HG03457 (cell line): Measurements from ENCODE around the gene PDE1C.
"Not testable (repeated sequence)": the region's sequence is repeated elsewhere in the genome, so short reads cannot be mapped to it uniquely, and the experiment has no call there.

Source experiments
- ATAC-seq: cut with Tn5 transposase; IDR thresholded peaks from one replicate; pipeline ENCODE4 v1.9.1; 2021; ENCODE audit warnings: moderate number of reproducible peaks; ENCODE audit not compliant: unreplicated experiment

Gene PDE1C

DNA sequence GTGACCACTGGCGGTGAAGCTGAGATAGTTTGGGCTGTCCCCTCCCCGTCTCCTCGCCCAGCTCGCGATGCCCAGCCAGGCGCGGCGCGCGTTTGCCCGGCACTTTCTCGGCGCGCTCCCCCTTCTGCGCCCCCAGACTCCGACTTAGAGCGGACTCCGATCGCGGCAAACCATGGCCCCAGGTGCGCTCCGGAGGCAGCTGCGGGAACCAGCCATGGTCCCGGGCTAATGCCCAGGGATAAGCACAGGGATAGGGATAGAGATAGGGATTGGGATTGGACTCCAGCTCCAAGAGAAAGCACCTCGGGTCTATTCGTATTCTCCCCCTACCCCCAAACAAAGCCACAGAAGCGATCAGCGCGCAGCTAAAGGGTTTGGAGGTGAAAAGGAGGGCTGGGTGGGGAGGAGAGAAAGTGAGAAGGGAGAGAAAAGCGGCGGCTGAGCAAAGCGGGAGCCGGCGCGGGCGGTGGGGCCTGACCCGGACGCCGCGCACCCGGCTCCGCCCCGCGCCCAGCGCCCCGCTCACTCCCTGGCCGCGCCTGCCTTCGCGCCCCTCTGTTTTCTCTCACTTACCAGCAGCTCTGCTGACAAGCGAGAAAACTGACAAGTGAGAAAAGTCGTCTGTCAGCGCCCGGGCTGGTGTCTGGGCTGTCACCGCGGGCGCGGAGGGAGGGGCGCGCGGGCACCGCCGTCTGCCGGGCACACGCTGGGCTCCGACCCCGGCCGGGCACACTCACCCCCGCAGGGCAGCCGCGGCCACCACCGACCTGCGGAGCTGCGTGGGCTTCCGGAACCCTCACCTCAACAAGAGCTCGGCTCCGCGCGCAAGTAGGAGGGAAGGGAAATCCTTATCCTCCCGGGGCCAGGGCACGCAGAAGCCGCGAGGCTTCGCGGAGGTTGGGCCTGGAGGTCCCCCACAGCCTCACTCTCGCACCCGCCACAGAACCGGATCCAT is at the start of gene PDE1C:
Gene PDE1C (minus strand): TSS at position 2 of the 955 bp plus-strand sequence.
- no peak for ATAC-seq

DNA sequence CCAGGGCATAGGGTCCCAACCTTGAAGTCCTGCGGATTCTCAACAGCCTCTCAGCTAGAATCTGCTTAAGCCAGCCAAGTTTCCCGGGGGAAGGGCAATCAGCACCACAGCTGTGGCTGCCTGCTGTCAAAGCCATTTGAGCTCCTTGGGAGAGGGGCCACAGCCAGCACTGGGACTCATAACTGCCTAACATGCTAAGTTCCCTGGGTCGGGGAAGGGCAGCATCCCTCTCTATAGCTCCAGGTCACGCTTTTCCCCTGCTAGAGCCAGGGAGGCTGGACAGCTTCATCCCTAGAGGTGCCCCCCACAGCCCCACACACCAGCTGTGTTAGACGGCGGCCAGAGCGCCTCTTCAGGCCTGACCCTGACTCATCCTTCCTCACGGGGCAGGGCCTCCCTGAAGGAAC is 49.6 kb upstream of the PDE1C start:
- no peak for ATAC-seq

DNA sequence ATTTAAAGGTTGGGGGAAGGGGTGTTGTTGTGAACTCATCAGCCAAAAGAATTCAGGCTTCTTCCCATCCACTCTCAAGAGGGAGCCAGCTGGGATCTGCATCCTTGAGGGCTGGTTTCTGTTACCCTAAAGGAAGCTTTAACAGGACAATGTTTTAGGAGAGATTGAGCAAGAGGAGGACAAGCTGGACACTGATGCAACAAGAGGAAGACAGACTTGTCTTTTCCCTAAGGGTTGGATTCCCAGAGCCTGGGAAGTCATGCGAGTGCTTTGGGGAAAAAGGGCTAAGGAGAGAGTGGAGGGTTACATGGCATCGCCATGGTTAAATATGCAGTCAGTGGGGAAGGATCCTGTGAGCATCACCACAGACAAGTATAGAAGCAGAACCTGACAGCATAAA is 47.6 kb upstream of the PDE1C start:
- ATAC-seq, result no peak

DNA sequence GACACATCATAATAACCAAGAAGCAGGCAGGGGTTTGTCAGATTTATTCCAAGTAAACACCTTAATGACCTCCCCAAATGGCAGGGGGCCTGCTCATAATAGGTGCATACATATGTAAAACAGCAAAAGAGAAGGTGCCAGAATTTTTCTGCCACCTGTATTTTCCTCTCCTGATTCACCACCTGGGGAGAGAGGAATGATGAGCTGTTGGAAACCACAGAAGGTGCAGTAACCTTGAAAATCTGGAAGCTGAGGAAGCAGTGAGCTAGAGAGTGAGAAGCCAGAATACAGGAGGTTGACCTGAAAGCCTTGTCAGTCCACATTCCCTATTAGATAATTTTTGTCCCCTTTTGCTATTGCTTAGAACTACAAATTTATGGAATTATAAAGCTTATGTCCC is 46.2 kb upstream of the PDE1C start:
- ATAC-seq, result no peak

DNA sequence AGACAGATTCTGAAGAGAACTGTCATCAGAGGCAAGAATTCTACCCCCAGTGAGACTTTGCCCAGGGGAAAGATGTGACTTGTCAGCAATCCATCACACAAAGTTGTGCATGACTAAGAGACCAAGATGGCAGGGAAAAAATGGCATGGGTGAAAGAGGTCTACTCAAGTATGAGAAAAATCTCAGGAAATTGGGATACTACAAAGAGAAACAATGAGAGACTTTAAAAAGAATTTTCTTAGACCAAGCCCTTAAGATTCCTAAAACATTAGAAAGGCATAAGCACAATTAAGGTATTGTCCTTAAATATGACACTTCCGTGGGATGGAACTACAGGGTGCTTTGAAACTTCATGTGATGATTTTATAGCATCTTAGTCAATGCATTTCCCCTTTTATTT is 45.6 kb upstream of the PDE1C start:
- no peak for ATAC-seq

DNA sequence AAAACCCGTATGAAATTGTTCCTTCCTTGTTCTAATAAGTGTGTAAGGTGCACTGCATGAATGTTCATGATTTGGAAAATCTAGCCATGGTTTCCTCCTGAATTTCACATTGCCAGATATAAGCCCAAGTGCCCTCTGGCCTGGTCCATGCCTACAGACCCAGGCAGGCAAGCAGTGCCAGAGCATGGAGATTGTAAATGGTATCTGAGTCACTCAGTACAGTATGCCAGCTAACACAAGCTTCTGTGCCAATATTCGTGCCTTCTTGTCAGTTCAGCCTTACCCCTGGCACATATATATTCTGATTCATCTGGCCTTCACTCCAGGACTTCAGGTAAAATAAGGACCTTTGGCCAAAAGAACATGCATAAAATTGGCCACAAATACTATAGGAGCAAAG is 38.4 kb upstream of the PDE1C start:
- ATAC-seq, result no peak

DNA sequence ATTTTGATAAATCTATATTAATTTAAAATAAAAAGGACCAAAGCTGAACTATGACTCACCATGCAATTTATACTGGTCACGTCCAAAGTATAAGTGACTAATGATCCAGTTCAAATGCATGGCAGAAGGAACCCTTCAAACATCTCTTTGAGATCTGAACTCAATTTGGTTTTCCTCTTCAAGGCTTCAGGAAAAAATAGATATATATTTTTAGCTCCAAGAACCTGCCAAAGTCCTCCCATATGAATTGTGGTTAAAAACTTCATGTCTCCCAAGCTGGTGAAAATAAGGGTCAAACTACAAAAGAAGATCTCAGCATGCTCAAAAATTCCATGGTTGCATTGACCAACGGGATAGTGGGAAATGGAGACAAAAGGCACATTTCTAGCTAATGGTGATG is 34.6 kb upstream of the PDE1C start:
- ATAC-seq, result no peak

DNA sequence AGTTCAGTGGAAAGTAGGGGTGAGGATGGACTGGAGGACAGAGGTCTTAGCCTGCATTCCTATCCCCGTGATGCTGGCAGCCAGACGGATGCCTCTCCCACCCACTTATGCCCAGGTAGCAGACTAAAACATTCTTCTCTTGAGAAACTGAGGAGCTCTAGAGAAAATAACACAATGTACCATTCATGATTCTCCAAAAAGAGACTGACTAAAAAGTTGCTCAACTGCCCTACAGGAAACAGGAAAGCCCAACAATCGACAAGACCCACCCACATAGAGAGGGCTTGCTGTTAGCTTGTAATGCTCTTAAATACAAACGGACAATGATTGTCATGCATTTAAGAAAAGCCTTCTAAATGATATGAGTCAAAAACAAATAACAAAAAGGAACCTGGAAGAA is 33.2 kb upstream of the PDE1C start:
- ATAC-seq, result no peak

DNA sequence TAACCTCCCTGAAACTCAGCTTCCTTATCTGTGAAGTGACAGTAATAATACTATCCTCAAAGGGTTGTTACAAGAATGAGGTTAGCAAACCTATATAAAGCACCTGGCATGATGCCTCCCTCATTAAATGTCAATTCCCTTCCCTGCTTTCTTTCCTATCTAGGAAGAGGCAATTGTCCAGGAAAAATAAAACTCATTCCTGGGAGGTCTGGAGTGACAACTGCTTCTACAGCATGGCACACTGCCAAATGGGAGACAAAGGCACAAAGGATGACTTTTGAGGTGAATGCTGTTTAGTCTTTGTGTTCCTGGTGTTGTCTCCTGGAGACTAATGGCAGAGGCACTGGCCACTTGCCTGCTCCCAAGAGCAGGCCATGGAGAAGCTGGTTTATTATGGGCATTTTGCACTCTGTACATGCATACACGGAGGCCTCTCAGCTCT is 32.2 kb upstream of the PDE1C start:
- no peak for ATAC-seq

DNA sequence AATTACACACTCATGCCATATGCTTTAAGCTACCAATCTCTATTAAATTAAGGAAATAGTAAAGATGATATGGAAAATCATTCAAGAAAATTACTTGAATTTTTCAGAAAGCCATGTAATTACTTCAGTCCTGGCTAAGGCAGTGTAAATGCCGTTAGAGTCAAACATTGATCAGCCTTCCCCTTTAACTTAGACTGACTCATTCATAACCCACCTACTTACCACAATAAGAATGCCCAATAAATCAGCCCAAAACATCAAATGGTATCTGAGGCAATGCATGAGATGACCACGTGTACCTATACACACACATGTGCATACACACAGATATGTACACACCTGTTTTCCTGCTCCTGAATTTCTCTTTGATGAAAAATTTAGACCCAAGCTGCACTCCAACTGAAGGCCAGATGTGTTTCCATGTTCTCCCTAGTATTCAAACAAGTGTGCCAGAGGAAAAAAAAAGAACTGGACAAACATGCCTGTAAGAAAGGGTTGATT is 30.2 kb upstream of the PDE1C start:
- no peak for ATAC-seq

DNA sequence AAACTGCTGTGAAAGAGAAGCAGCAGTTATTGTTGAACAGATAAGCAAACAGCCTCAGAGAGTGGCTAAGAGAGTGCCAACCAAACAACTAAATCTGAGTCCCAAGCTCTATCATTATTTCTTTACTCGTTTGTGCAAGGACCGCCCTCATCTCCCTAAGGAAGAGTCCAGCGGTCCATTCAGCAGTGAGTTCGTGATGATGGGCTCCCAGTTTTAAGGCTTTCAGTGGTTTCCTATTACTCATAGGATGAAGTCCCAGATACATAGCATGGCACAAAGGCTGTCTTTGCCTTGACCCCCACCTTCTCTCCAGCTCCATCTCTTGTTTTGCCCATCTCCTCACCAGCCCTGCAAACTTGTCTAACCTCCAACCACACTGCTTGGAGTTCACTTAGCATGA is 24.3 kb upstream of the PDE1C start:
- ATAC-seq, result no peak

DNA sequence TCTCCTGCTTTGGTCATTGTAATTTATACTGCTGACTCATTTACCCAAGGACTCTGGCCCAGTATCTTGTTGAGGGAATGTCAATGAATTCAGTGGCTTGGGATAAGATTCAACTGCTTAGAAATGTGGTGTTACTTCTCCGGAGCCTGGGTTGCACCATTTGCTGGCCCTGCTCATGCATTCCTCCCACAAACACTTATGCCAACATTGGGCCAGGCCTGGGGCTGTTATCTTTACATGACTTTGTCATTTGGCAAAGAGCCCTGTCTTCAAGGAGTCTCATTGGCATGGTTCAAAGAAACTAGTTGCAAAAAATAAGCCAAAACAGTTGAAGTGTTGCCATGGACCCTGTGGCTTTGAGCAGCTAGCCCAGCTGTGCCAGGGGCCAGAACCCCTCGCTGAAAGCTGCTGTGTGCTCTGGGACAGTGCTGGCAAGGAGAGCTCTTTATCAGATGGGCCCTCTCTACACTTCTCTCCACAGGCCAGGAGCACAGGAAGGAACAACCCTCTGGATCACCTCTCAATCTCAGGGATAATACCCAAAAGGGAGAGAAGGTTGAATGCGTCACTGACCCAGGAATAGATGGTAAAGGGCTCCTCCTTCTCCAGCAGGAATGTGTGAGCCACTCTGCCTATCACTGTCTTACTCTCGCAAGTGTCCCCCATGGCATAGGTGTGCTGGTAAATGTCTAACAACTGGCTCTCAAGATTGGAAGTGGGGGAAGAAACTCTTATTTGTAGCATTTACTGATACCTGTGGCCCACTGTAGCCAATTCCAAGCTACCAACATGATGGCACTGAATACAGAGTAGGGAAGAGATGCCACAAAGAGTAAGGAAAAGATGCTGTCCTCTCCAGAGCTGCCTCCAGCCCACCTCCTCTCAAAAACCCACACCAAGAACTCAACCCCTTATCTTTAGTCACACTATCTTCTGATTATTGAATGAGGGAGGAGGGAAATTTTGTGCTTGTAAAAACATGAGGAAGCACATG is 23.5 kb upstream of the PDE1C start:
- no peak for ATAC-seq

DNA sequence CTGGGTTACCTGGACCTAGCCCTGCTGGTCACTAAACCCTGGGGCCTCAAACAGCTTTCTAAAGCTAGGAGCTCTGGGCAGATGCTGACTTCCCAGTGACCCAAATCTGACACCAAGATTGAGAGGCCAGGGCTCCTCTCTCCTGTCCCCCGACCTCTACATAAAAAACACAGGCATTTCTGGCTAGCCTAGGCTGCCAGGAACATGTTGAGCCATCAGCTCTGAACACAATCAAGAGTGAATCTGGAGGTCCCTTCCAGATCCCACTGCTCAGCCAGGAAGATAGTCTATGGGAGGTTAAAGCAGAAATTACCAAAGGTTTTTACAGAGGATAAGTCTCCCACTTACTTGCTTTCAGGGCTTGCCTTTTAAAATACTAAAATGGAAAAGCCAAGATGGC is 22.1 kb upstream of the PDE1C start:
- no peak for ATAC-seq

DNA sequence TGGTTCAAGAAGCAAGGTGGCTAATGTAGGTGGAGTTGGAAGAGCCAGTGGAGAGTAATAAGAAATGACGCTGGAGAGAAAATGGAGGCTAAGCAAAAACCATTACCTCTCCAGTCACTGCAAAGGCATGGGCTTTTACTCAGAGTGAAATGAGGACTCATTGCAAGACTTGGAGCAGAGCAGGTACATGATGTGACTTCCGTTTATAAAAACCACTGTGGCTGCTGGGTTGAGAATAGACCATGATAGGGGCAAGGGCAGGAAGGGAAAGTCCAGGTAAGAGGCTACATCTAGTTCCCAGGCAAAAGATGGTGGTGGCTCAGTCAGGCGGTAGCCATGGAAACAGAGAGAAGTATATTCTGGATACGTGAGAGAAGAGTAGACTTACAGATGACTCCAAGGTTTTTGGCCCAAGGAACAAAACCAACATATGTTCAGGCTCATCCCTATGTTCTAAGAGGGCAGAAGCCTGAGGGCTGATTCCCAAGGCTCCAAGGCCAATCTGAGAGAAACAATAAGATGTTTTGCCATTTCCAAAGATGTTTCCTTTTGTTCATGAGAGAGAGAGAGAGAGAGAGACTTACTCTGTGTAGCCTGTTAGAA is 21.5 kb upstream of the PDE1C start:
- ATAC-seq, result no peak

DNA sequence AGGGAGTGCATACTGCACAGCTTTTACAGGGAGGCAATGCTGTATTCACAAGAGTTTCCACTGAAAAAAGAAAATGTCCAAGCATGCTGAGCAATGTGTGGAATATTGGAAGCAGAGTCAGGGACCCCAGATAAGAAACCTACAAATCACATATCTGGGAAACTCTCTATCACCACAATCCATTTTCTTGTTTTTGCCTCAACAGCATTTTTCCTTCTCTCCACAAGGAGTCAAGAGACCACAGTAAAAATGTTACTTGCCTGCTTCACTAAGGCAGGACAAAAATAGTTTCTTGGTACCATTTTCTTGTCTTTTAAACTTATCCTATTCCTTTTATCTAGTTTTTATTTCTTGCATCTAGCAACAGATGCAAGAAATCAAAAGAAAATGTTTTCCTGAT is 19.5 kb upstream of the PDE1C start:
- no peak for ATAC-seq

DNA sequence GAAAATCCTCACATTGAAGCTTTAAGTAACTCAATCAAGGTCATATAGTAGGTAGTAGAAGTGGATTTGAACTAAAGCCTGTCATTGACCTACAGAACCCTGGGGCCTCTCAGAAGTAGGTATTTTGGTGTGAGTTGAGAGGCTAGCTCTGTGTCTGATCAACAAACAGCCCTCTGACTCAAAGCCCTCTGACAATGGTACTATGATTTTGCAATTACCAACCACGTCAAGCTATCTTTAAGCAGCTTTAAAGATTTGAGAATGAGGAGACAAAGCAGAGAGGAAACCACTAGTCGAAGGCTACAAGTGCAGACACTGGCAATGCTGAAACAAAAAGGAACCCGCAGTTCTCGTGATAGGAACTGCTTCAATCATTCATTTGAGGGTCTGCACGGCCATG is 19.0 kb upstream of the PDE1C start:
- no peak for ATAC-seq

DNA sequence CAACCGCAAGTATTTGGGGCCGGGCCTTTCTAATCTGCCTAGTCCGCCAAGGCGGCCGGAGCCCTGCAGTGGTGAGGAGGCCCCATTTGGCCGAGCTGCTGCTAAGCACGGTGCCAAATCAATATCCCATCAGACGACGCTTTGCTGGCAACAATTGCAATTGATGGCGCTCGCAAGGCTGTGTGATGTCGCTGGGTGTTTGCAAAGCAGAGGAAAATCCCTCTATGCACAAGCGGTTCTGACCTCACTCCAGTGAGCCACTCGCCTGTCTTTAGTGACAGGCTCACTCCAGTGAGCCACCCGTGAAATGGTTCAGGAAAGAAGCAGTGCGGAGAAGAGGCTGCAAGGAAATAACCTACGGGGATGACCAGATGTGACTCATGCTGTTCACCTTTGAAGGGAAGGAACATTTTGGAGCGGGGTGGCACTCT is 18.3 kb upstream of the PDE1C start:
- ATAC-seq, result no peak

DNA sequence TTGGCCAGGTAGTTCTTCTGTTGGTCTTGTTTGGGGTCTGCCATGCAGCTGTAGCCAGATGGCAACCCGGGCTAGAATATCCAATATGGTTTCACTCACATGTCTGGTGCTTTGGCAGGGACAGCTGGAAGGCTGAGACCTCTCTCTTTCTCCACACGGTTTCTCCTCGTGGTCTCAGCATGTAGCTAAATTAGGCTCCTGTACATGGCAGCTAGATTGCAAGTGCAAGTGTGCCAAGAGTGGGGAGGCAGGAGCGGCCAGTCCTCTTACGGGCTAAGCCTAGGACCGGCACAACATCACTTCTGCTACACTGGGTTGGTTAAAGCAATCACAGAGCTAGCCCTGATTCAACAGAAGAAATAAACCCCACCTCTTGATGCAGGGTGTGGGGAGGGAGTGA is 9.3 kb upstream of the PDE1C start:
- no peak for ATAC-seq

DNA sequence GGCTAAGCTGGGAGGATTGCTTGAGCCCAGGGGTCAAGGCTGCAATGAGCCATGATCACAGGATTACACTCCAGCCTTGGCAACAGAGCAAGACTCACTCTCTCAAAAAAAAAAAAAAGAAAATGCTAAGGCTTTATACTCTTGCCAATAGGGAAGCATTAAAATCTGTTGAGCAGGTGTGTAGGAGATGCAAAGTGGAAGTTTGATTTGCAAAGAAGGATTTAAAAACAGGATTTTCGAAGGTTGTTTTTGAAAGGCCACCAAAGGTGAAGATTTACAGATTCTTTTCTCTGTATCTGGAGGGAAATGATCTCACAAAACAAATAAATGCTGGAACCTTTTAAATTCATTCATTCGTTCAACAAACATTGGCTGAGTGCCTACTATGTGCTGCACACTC is 8.6 kb upstream of the PDE1C start:
- ATAC-seq, result no peak

DNA sequence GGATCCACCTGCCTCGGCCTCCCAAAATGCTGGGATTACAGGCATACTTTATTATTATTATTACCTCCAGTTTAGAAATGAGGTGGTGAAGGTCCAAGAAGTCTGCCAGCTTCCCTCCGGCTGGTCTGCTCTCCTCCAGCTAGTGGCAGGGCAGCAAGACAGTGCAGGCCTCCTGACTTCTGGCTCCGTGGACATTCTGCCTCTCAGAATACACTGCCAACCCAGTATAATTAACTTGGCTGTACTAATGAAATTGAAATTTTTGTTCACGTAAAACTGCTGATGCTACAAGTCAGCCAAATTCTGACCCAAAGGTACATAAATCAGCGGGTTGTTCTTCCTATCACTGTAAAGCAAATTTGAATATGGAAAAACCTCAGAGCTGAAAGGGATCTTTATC is 7.6 kb upstream of the PDE1C start:
- no peak for ATAC-seq

DNA sequence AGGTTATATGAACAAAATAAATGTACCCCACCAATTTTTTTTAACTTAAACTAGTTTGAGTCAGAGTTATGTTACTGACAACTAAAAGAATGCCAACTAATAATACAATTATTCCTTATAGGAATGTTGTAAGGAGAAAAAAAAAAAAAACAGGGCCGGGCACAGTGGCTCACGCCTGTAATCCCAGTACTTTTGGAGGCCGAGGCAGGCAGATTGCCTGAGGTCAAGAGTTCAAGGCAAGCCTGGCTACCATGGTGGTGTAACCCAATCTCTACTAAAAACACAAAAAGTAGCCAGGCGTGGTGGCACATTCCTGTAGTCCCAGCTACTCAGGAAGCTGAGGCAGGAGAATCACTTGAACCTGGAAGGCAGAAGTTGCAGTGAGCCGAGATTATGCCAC is 6.6 kb upstream of the PDE1C start:
- not testable (repeated sequence) for ATAC-seq
